Eye (tissue), 1 donor: ENCODE results near the gene FNDC5.
A peak's percentile ranks its signal among the peaks of the same experiment; 100 is the strongest.

ENCODE experiments used
- DNase-seq: peaks from one replicate; pipeline ENCODE4 v3.0.0-alpha.2; 2015

Gene FNDC5

DNA sequence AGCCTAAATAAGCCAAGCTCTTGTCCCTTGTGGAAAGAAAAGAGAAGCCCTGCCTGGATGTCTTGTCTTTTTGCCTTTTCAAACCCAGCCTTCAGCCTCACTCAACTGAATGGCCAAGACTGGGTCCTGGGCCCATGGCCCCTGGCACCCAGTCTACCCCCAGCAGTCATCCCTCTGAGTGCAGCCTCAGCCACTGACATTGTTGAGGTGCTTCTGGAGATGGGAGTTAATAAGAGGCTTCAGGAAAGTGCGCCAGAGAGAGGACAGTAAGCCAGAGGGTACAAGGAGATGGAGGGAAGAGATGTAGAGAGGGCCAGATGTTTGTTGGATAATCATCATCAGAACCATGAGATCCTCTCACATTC is 6.8 kb downstream of the FNDC5 start:
- no peak for DNase-seq

DNA sequence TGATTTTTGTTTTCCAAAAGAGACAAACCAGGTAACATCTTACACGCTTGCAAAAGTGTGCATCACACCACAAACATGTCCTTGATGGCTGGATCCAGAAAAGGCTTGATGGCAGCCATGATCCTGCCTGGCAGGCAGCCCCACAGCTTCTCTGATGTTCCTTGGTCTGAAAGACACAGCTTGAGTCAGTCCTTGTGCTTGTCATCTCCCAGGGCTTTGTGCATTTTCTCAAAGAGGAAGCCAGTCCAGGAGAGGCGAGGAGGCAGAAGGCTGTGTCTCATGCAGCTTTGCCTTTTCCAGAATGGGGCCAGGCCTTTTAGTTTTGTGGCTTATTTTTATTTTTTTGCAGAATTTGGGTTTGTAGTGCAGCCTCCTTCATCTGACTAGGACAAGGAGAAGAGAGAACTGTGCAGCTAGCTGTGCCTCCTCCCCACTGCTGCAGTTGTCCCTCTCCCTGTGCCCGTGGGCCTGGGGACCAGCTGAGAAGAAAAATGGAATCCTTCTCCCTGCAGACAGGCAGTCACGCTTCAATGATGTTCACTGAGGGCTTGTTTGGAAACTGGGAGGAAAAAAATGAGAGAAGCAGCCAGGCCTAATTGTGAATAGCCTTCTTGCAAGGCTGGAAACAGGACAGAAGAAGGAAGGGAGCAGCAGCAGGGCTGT is 7.4 kb downstream of the FNDC5 start:
- DNase-seq: no peak

DNA sequence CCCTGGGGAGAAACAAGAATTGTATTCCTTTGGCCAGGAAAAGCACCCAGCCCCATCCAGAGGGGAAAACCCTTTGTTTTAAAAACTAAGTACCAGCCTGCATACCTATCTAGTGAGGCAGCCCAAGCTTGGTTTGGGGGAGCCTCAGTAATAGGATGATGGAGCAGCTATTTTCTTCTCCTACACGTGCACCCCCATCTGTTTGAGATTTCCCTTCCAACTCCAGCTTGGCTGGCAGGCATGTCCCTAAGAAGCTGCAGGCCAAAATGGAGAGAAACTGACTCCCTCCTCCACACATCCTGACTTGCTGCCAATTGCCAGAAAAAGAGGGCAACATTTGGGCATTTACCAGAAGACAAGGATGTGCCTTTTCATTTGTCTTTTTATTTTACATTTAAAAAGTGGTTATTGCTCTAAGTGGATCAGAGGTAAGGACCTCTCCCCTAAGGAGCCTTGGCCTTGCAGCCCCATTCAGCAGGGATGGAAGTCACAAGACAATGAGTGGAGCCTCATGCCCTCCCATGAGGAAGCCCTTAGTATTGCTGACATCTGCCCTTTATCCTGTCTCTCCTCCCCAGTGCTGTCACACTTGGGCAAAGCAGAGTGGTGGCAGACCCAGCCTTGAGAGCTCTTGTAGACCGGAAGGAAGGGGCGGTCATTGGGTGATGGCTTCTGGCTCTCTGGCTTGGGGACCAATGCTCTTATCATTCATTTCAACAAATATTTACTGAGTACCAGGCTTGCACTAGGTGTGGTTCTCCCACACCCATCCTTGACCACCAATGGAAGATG is 8.6 kb downstream of the FNDC5 start:
- no peak for DNase-seq

DNA sequence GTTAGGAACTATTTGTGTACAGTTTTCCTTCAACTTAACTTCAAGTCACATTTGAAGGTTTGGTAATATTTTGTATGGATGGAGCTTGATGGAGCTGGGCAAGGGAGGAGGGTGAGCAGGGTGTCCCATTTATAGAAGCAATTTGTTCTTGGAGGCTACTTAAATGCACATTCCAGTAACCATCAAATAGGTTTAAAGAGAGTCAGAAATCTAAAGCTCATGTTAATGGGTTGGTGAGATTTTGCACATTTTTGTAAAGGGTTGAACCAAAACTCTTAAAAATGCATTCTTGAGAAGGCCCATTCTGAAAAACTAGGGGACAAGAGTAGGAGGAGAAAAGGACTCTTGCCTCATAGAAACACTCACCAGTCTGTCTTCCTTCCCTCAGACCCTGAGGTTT is 10.1 kb downstream of the FNDC5 start:
- no peak for DNase-seq

DNA sequence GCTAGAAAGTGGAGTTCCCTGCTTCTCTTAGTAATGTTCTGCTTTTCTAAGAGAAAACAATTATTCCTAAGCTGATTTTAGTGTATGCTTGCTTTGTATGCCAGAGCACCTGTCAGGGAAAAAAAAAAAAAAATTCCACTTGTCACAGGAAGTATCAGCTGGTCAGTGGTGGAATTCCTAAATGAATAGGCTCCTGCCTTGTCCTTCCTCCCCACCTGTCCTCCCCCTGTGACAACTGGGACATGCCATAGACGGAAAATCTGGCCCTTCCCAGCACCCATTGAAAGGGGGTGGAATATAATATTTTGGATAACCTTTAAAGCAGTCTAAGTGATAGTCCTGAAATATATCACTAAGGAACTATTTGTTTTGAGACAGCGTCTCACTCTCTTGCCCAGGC is 10.8 kb downstream of the FNDC5 start:
- no peak for DNase-seq

DNA sequence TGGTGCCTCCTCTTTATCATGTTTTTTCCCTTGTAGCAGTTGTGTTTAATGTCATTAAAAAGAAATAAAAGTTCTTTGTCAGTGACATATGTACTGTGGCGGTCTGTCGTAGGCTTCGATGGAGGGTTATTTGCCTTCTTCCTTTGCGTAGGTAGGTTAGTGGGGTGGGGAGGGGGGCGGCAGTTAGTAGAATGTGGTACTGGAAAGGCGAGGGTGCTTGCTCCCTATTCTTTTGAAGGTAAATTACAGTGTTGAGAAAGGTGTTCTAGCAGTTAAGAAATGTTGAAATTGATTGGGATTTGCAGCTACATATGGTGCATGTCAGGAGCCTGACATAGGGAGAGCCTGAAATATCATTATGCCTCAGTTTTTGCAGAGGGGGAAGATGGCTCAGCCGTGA is 11.9 kb downstream of the FNDC5 start:
- no peak for DNase-seq

DNA sequence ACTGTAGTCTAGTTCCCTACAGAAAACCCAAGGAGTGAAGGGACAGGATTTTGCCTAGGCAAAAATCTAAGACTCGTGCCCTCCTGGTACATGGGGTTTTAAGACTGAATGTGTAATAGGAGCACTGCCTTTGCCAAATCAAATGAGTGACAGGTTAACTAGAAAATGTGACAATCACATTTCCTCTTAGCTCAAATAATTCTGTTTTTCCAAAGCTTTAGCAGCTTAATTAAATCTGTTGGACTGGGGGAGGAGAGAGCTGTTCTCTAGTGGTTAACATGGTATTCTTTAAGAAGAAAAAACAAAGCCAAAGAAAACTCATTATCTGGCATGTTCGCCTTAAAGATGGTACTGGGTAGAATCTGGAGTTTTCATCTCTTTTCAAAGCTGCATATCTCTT is 12.6 kb downstream of the FNDC5 start:
- DNase-seq: no peak

DNA sequence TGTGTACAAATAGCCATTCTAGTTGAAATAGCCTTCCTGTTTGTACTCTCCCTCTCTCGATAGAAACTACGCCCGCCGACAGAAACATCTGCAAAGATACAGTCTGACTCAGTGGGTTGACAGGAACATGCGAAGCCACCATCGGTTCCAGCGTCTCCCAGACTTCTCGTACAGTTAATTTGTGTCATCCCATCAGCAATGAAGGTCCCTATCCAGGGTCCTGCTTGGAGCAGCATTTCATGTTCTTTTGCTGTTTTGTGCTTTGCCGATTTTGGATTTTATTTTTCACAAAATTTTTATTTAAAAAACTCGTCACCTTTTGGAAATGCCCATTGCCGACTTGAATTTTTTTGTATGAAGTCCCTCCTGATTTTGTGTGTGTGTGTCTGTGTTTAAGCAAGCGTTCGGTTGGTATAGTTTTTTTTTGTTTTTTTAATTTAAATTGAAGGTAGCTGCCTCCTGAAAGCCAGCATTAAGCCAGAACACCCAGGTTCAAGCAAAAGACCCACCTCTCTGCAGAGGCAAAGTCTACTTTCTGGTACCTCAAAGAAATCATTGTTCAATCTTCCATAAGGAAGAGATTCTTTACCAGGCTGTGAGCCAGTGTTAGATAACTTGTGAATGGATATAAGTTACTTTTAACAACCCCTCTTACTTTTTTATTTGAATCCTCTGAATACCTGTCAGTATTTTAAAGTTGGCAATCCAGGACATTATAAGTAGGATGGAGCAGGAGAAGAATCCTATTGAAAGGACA is 14.7 kb downstream of the FNDC5 start:
- no peak for DNase-seq

DNA sequence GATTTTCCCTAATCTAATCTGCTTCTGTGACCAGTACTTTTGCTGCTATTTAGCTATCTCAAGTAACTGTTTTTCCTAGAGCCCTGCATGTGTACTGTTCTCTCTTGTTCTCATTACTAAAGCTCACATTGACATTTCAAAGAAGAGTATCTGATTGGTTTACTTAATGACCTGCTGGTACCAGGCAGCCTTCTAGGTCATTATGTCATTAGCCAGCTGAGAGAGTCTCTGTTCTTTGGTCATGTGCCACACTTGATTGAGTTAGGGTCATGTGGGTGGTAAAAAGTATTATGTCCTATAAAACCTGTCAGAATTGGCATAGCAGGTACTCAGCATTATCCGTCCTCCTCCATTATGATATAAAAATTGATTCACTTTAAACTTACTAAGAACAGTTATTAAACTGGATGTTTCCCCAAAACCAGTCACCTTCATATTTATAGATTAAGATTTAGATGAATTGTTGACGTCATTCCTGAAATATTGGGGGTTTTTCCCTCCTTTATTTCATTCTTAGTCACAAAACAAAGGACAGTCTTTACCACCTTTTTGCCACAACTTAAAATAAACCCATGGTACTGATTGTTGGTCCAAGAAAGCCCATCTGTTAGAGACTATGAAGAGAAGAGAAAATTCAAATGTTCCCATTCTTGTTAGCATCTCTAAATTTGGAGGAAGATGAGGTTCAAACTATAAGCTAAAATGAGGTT is 22.2 kb downstream of the FNDC5 start:
- DNase-seq: peak; percentile 17

DNA sequence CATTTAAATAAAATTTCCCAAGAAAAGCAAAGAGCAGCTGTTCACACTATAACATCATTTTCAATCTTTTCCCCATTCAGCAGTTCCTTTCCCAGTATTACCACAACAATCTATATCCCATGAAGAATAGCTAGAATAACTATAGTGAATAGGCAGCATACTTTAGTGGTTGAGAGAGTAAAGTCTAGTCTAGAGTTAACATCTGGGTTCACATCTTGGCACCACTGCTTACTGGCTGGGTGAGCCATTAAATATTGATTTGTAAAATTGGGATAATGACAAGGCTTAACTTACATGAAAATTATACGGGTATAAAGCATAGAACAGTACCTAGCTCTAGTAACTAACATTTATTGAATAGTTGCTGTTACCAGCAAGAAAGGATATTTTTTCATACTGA is 38.8 kb downstream of the FNDC5 start:
- DNase-seq: no peak

DNA sequence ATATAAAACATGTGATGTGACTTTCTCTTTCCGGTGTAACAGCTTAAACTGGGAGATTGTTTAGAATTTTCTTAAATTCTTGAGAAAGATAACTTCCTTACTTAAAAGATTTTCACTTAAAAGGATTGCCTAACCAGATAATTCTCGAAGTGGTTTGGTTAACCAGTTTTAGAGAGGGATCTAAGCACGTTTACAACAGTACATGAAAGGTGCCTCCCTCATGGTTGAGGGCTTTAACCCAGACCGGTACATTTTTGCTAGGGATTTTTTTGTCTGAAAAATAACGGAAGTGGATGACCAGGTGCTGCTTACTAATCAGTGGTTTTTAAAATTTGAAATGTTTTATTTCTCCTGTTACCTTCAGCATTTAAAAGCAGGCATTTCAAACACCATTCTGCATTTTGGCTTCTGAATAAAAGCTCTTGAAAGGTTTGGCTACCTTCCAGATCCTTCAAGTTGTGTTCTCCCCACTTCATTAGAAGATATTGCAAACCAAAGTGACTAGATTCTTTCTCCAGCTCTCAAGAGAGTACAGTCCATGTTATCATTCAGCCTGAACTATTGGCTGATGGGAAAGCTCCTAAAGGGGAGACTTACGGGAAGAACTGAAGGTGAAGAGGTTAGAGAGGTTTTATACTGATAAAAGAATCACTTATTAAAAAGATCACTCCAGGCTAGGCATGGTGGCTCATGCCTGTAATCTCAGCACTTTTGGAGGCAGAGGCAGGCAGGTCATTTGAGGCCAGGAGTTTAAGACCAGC is 40.4 kb downstream of the FNDC5 start:
- no peak for DNase-seq

DNA sequence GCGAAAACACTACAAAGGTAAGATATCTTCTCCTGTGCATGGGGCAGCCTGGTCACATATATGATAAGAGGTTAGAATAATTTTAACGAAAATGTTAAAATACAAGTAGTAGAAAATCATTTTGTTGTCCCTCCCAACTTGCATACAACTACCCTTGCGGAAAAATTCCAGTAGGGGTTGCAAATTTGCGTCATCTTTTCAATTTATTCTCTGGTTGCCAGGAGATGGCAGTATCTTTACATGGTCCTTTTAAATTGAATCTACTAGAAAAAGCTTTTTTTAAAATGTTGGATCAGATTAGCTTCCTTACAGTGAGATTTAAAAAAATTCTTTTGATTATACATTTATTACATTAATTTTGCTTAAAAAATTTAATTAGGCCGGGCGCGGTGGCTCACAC is 42.4 kb downstream of the FNDC5 start:
- peak; percentile 36 for DNase-seq

DNA sequence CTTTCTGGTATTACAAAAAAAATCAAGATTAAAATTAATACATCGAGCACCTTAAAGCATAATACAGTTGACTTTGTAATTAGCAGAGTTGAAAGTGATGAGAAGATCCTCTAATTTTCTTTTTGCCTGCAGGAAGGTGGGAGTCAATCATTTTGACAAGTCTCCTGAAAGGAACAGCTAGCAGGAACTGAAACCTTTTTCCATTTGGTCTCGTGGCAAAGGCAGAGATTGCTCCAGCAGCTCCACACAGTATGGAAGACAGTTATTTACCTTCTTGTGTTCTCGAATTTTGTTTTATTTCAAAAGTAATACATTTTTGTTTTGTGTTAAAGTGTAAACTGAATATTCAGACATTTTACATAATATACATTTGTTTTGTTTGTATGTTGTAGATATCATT is 45.5 kb downstream of the FNDC5 start:
- DNase-seq: no peak

DNA sequence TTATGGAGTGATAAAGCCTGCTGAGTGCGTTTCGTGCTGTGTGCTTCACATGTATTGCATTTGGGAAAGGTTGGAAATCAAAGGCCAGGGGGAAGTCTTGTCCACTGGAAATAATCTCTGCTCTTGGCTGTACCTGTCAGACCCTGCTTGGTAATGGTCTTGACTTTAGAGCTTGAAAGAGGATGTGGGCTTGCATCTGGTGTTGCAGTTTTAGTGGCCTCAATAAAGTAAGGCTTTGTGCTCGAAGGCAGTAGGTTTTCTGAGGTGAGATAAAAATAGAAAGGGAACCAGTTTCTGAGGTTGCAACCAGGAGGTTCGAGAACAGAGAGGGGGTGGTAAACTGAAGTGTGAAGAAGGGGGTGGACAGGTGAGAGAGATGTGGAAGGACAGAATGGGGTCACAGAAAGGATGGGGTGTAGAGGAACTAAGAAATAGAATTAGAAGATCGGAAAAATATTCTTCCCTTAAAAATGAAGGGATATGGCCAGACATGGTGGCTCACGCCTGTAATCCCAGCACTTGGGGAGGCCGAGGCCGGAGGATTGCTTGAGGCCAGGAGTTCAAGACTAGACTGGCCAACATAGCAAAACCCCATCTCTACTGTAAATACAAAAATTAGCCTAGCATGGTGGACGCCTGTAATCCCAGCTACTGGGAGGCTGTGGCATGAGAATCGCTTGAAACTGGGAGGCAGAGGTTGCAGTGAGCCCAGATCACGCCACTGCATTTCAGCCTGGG is 51.7 kb downstream of the FNDC5 start:
- DNase-seq: no peak

DNA sequence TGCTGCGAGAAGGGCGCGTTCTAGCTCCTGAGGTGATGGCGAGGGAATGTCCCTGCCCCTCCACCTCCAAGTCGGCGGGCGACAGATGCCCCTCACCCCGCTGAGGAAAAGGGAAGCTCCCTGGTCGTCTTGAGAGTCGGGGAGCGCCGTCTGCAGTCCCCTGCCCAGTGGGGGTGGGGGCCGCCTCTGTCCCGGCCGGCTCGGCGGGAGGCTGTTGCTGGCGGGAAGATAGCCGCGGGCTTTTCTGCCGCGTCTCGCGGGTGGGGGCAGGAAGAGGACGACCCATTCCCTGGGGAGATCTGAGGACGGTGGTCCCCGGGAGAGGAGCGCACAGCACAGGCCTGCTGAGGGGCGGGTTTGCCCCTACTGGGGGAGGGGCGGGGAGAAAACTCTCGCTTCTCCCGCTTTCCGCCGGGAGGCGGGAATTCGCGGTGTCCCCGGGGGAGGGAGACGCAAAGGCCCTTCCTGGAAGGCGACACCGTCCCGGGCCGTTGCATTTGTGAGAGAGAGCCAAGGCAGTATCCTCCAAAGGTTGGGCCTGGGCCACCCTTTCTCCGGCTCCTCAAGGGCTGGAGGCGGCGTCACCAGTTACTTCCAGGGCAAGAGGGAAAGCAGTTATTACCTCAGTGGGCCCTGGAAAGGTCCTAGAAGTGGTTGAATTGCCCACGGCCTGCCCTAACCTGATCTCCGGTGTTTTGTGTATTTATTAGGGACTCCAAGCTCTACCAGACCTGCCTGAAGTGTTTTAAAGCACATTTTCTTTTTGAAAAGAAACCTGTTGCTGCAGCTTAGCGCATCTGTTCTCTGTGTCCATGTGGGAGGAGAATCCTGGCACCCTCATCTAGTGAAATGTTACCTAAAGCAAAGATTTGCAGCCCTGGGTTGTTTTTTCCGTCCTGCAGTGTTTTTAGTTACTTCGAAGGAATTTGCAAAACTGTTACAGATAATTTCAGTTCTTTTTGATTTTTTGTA is 52.6 kb downstream of the FNDC5 start:
- DNase-seq: peak; percentile 86

DNA sequence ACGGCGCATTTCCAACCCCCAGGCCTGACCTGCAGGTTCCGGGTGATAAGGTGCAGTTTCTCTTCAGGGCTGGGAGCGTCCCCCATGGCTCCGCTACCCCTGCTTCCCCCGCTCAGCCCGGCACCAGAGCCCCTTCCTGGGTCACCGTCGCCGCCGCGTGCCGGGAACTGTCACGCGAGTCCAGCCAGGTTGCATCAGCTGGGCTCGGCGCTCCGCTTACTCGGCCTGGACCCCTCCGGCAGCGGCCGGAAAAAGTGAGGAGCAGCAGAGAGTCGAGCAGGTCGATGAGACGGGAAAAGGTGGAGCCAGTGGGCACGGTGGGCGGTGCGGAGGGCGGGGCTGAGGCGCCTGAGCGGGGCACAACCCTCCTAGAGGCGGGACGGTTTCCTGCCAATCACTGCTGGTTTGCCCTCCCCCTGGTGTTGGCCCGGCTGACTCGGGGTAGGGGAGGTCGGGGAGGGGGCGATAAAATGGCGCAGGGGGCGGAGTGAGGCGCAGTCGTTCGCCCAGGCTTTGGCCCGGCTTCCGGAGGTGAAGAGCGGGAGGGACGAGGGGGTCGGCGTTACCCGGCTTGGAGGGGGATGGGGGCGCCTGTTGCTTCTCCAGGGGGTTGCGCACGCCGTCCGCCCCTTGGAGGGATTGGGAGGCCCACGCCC is 53.4 kb downstream of the FNDC5 start, which contains the start of the genes S100PBP and YARS1:
Gene S100PBP, plus strand, starts transcription at position 495 of the 656 bp plus-strand sequence. CDS start 8,447 bp downstream, outside the sequence.
Gene YARS1, minus strand, starts transcription at position 200 of the 656 bp plus-strand sequence. Its CDS starts 114 bp downstream, at position 86.
- peak; percentile 99 for DNase-seq

DNA sequence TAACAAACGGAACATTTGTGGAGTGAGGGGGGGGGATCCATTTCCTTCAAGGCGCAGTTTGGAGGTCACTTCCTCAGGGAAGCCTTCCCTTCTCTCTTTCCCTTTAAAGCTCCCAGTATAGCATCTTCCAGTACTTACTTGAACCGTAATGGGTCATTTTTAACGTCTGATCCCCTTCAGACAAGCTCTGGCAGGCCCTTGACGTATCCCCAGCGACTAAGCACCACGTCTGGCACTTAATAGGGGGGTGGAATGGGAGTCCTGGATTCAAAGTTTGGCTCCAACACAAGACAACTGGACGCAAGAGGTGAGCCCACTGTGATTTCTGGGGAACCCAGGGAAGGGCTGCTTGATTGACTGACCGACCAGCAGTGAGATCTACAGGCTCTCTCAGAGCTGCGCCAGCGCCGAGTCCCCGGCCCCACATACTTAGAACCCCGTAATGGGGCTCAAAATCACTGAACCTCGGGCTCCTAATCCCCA is 54.0 kb downstream of the FNDC5 start:
- no peak for DNase-seq

DNA sequence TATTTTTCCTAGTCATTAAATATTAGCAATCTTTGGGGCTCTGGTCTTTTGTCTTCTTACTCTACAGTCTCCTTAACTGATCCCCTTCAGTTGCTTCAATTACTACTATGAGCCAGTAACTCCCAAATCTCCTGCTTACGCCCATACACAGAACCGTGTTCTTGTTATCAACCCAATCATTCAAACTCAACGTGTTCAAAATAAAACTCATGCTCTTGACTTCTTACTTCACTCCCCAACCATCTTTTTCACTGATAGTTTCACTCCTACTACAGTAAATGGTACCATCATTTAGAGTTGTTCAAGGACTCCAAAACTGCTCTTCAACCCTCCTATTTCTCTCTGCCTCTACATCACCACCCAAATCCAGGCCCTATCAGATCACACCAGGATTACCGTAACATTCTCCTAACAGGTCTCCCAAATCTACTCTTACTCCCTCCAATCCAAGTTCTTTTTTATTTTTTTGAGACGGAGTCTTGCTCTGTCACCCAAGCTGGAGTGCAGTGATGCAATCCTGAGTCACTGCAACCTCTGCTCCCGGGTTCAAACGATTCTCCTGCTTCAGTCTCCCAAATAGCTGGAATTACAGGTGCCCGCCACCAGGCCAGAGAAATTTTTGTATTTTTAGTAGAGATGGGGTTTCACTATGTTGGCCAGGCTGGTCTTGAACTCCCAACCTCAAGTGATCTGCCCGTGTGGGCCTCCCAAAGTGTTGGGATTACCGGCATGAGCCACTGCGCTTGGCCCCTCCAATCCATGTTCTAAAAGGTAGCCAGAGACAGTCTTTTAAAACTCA is 56.6 kb downstream of the FNDC5 start:
- no peak for DNase-seq
